Duodenal mucosa (tissue), 2 donors: ENCODE data around the gene ITGA1.

Experiments
- H3K27ac ChIP-seq: one replicate; pipeline ENCODE4 v1.7.0; 2013; ENCODE audit warnings: low read depth, low read length
- H3K27me3 ChIP-seq, 2 donors: one replicate each; pipeline ENCODE4 v1.7.0; 2013; ENCODE audit warnings: low read length in 2 of 2, control low read depth in 1 of 2; ENCODE audit not compliant: insufficient read depth in 2 of 2, control insufficient read depth in 1 of 2
- H3K36me3 ChIP-seq, 2 donors: one replicate each; pipeline ENCODE4 v1.7.0; 2013; ENCODE audit warnings: low read length in 2 of 2, control low read depth in 1 of 2; ENCODE audit not compliant: insufficient read depth in 2 of 2, control insufficient read depth in 1 of 2
- H3K4me1 ChIP-seq, 2 donors: one replicate each; pipeline ENCODE4 v1.7.0; 2013; ENCODE audit warnings: low read length in 2 of 2, control low read depth in 1 of 2; ENCODE audit not compliant: insufficient read depth in 2 of 2, control insufficient read depth in 1 of 2
- H3K4me3 ChIP-seq, 2 donors: one replicate each; pipeline ENCODE4 v1.7.0; 2013; ENCODE audit warnings: low read length in 2 of 2, low read depth in 1 of 2
- H3K9ac ChIP-seq, 2 donors: one replicate each; pipeline ENCODE4 v1.7.0; 2013; ENCODE audit warnings: low read length in 2 of 2, low read depth in 1 of 2
- H3K9me3 ChIP-seq, 2 donors: one replicate each; pipeline ENCODE4 v1.7.0; 2013; ENCODE audit warnings: low read length in 2 of 2, control low read depth in 1 of 2; ENCODE audit not compliant: control insufficient read depth in 1 of 2

ITGA1 gene

DNA sequence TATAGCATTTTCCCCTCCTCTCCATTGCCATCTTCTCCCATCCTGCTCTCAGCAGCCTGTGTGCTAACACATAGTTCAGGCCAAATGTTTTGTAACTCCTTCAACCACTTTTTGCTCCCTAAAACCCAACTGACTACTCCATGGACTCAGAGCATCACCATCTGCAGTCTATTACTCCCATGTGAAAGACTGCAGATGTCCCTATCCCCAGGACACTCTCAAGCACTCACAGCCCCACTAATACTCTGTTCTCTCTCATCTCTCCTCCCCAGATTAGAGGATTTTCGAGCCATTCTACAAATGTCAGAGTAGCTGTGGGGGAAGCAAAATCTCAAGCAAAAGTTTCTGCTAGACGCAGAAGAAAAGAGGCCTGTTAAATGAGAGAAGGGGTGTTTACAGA lies 99.3 kb downstream of the ITGA1 start:
- H3K4me3 ChIP-seq = no peak overlapping the region
- no peaks in the 10 kb centered on the region for H3K27me3 ChIP-seq
- H3K9me3 ChIP-seq = no peaks in the 10 kb centered on the region
- no peak overlapping the region for H3K9ac ChIP-seq
- H3K36me3 ChIP-seq = peaks cover 4 to 19% of the 10 kb centered on the region in 2 donors
- peaks cover 3 to 5% of the 10 kb centered on the region in 2 donors for H3K4me1 ChIP-seq
- no peak overlapping the region for H3K27ac ChIP-seq

DNA sequence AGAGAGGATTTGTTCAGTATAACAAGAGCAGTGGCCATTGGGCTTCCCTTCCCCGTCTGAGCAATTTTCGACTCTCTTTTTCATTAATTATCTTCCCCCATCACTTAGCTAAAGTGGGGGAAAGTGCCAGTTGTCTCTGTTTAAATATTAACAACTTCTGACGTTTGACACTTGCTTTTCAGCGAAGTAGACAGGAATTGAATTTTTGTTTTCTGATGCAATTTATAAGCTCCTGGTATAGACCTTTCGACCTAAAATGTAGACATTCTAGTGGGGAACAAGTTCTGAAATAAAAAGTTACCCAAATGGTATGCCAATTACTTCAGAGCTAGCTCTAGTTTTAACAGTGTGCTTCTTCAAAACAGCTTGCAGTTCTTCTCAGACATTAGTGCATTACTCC lies 100.6 kb downstream of the ITGA1 start:
- Histone ChIP-seq H3K27me3 (no peaks in the 10 kb centered on the region), H3K4me3 (no peak overlapping the region), H3K4me1 (peaks cover 8 to 15% of the 10 kb centered on the region in 2 donors), H3K36me3 (peaks cover 4 to 19% of the 10 kb centered on the region in 2 donors), H3K9ac (no peak overlapping the region), H3K27ac (no peak overlapping the region), H3K9me3 (no peaks in the 10 kb centered on the region)

GRCh38 chr5:52892242-52892878 lies 104.6 kb downstream of the ITGA1 start:
- peak overlapping the region in 1 of 2 donors; percentile 36 for H3K4me3 ChIP-seq
- H3K4me1 ChIP-seq = peaks cover 3 to 15% of the 10 kb centered on the region in 2 donors
- H3K27ac ChIP-seq = no peak overlapping the region
- peaks cover 4 to 16% of the 10 kb centered on the region in 2 donors for H3K36me3 ChIP-seq
- no peaks in the 10 kb centered on the region for H3K27me3 ChIP-seq
- H3K9ac ChIP-seq = peak overlapping the region in 1 of 2 donors; percentile 23
- H3K9me3 ChIP-seq = no peaks in the 10 kb centered on the region

DNA sequence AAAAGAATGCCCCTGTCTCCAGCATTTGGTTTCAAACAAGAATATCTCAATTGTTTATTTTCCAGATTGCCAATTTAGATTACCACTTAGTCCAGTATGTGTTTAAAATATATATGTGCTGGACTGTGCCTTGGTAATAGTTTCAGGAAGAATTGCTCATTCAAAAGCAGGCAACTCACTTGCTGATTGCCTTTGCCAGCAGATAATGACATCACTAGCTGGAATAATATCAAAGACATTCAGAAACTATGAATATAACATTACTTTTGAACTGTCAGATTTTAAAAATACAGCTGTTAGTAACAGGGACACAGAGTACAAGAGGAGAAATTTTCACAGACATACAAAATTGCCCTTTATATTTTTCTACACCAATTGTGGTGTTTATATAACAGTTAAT lies 105.4 kb downstream of the ITGA1 start:
- Histone ChIP-seq H3K36me3 (peaks cover 2 to 8% of the 10 kb centered on the region in 2 donors), H3K27me3 (no peaks in the 10 kb centered on the region), H3K4me3 (no peak overlapping the region), H3K9me3 (no peaks in the 10 kb centered on the region), H3K4me1 (peaks cover 3 to 15% of the 10 kb centered on the region in 2 donors), H3K9ac (no peak overlapping the region), H3K27ac (no peak overlapping the region)

DNA sequence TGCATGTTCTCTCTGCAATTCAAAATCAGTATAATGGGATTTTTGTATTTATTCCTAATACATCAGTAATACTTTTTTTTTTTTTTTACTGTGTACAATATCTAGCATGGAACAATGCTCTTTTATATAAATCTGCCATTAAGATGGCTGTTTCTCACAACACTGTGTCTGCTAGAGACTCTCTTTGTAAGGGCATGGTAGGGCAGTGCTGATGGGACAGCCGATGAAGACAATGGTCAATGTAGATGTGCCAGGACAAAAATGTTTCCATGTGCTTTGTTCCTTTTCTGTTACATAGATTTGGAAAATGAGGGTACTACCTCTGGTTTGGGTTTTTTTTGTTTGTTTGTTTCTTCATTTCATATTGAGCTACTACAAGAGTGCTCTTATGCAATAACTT lies 106.1 kb downstream of the ITGA1 start:
- no peak overlapping the region for H3K4me3 ChIP-seq
- no peak overlapping the region for H3K9ac ChIP-seq
- peaks cover 0 to under 1% of the 10 kb centered on the region in 2 donors for H3K36me3 ChIP-seq
- no peak overlapping the region for H3K27ac ChIP-seq
- no peaks in the 10 kb centered on the region for H3K27me3 ChIP-seq
- H3K4me1 ChIP-seq = peaks cover 3 to 15% of the 10 kb centered on the region in 2 donors
- no peaks in the 10 kb centered on the region for H3K9me3 ChIP-seq

- H3K27me3 ChIP-seq = no peaks in the 10 kb centered on the region
- H3K27ac ChIP-seq = no peak overlapping the region
- H3K9me3 ChIP-seq = no peaks in the 10 kb centered on the region
- no peaks in the 10 kb centered on the region for H3K36me3 ChIP-seq
- no peak overlapping the region for H3K9ac ChIP-seq
- no peak overlapping the region for H3K4me3 ChIP-seq
- peaks cover 3 to 15% of the 10 kb centered on the region in 2 donors for H3K4me1 ChIP-seq
These were observed 106.7 kb downstream of the ITGA1 start for GRCh38 chr5:52894451-52894850.

- no peaks in the 10 kb centered on the region for H3K27me3 ChIP-seq
- no peak overlapping the region for H3K9ac ChIP-seq
- H3K36me3 ChIP-seq = no peaks in the 10 kb centered on the region
- H3K4me1 ChIP-seq = peaks cover 3 to 15% of the 10 kb centered on the region in 2 donors
- H3K27ac ChIP-seq = no peak overlapping the region
- H3K9me3 ChIP-seq = no peaks in the 10 kb centered on the region
- H3K4me3 ChIP-seq = no peak overlapping the region
These were observed 107.4 kb downstream of the ITGA1 start for GRCh38 chr5:52895075-52895474.

DNA sequence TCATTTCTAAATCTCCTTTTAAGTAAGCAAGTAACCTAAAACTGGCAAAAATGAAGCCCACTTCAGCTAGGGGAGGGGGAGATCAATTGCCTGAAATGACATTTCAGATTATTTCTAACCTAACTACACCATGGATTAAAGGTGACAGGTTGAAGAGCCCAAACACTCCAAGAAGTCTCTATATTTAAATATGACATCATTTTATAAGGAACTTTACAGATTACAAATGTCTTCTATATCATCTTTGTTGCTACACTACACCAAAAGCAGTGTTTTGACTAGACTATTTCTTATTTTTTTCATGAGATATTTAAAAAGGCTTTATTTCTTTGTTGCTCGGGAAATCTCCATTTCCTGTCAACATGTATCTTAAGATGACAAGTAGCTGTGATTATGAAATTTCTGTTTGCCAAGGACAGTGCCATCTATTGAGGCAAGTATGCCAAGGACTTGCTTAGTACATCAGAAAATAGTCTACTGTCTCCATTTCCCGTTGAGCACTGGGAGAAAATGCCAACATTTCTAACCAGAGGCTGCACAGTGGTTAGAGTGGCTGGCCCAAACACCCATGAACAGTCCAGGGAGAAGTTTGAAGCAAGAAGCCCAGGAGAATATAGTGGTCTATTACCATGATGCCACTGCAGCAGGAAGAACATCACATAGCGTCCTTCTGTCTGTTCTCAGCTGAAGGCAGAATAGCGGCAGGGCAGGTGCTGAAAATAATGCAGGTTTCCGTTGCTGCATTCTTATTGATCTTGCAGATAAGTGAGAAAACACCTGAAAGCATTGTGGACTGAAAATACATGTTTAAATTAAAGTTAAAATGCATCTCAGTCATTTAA lies 108.1 kb downstream of the ITGA1 start:
- no peak overlapping the region for H3K27ac ChIP-seq
- H3K4me3 ChIP-seq = no peak overlapping the region

GRCh38 chr5:52896534-52897237 lies 109.0 kb downstream of the ITGA1 start:
- Histone ChIP-seq H3K36me3 (no peaks in the 10 kb centered on the region), H3K9ac (no peak overlapping the region), H3K9me3 (no peaks in the 10 kb centered on the region), H3K4me3 (no peak overlapping the region), H3K4me1 (peaks cover 3 to 15% of the 10 kb centered on the region in 2 donors), H3K27me3 (no peaks in the 10 kb centered on the region), H3K27ac (no peak overlapping the region)

More for the DNA sequence above, 108.1 kb downstream of the ITGA1 start:
- H3K27me3 ChIP-seq = no peaks in the 10 kb centered on the region
- H3K4me1 ChIP-seq = peaks cover 3 to 15% of the 10 kb centered on the region in 2 donors
- no peak overlapping the region for H3K9ac ChIP-seq
- H3K36me3 ChIP-seq = no peaks in the 10 kb centered on the region
- no peaks in the 10 kb centered on the region for H3K9me3 ChIP-seq

DNA sequence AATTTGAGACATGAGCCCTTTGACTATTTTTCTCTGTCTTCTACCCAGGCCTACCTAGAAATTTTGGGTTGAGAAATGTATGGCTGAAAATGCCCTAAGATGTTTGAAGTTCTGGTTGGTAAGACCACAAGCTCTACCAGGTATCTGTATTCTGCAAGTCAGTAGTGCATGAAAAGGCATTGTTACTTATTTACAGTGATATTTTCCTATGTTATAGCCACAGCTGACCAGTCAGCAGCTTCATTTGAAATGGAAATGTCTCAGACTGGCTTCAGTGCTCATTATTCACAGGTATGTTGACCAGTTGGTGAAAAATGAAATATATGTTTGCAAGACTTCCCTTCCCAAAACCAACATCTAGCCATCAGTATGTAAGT lies 109.5 kb downstream of the ITGA1 start:
- H3K27me3 ChIP-seq = no peaks in the 10 kb centered on the region
- H3K36me3 ChIP-seq = peaks cover 0 to 2% of the 10 kb centered on the region in 2 donors
- H3K9ac ChIP-seq = no peak overlapping the region
- H3K4me3 ChIP-seq = no peak overlapping the region
- no peaks in the 10 kb centered on the region for H3K9me3 ChIP-seq
- H3K4me1 ChIP-seq = peaks cover 3 to 10% of the 10 kb centered on the region in 2 donors
- H3K27ac ChIP-seq = no peak overlapping the region
